H1 (cell line): ENCODE measurements around the gene PPP1R9A. TPM values are rescaled to one million over a fixed set of nuclear protein-coding genes. Genes with fewer than 3 reads are reported as not detected.

Experiments used
- CBX5 ChIP-seq: fragments of 300-800, 300-1000 bp; sonication (generic); IDR thresholded peaks from 2 replicates; pipeline ENCODE4 v1.7.1; 2016; ENCODE audit warnings: antibody characterized with exemption, low read length, low read depth
- E2F6 ChIP-seq: IDR thresholded peaks from 2 replicates; pipeline ENCODE4 v1.6.1; 2012; ENCODE audit warnings: inconsistent platforms
- GTF2F1 ChIP-seq: IDR thresholded peaks from 2 replicates; pipeline ENCODE4 v1.6.1; 2012; ENCODE audit warnings: low read depth, low read length, improper control_type of control experiment, borderline replicate concordance
- KDM1A ChIP-seq: fragments of 200-600, 300-600 bp; sonication (generic); IDR thresholded peaks from 2 replicates; pipeline ENCODE4 v1.7.1; 2016; ENCODE audit warnings: mild to moderate bottlenecking, low read length, borderline replicate concordance
- POLR2AphosphoS5 ChIP-seq: IDR thresholded peaks from 2 replicates; pipeline ENCODE4 v1.6.1; 2011; ENCODE audit warnings: low read depth, low read length
- ZNF274 ChIP-seq: IDR thresholded peaks from 2 replicates; pipeline ENCODE4 v1.7.0; 2012; ENCODE audit warnings: low read length, borderline replicate concordance; ENCODE audit errors: extremely low read depth
- polyA plus RNA-seq, 7 experiments: library from polyadenylated mRNA; depleted of rRNA in 3 of 7; stranded (reverse) in 5 of 7; unstranded in 2 of 7; fragments of >200 nt in 5 of 7; fragments of 200-250 nt in 2 of 7; gene quantifications; 1 replicate in 5 of 7; 2 replicates in 1 of 7; 4 replicates in 1 of 7; pipeline versions ENCODE4 v1.2.1 to v1.2.3, GENCODE V29; 2011 to 2013; ENCODE audit warnings: missing spikeins in 2 of 7, mixed read lengths in 2 of 7
- total RNA-seq: library from RNA; stranded (reverse); fragmentation: NEBNext Ultra II Directional; extraction: Animal tissue kit (Norgen Biotek cat#: 25700); gene quantifications from 2 replicates; pipeline ENCODE4 v1.2.1, GENCODE V29; 2021

Gene PPP1R9A
- total and polyA plus RNA-seq, 2 of the 8 experiments (the other 6 are each of a cell fraction or from before 2014, with no cell fraction given) = 3.0 to 20.3 TPM

GRCh38 chr7:94980418-94981142 lies 73.2 kb downstream of the PPP1R9A start (continued):
- TF ChIP-seq GTF2F1 (no peak), KDM1A (no peak), E2F6 (no peak), POLR2AphosphoS5 (no peak), CBX5 (no peak), ZNF274 (no peak)
